GM12878 (cell line): ENCODE results near the gene CA11.

Source experiments
- EZH2 ChIP-seq: IDR thresholded peaks from 2 replicates; pipeline ENCODE4 v1.6.1; 2012; ENCODE audit warnings: low read depth, mild to moderate bottlenecking, control low read depth, inconsistent platforms, low read length, borderline replicate concordance; ENCODE audit not compliant: control insufficient read depth
- JUNB ChIP-seq: IDR thresholded peaks from 2 replicates; pipeline ENCODE4 v1.6.1; 2016; ENCODE audit warnings: antibody characterized with exemption, mild to moderate bottlenecking
- TCF3 ChIP-seq: IDR thresholded peaks from 2 replicates; pipeline ENCODE4 v1.6.1; 2012; ENCODE audit warnings: low read depth, mild to moderate bottlenecking, low read length, borderline replicate concordance; ENCODE audit not compliant: insufficient read depth
- ZNF217 ChIP-seq: fragments of 450-650 bp; IDR thresholded peaks from 2 replicates; pipeline ENCODE4 v1.6.1; 2017; ENCODE audit warnings: antibody characterized with exemption, mild to moderate bottlenecking
- ZNF384 ChIP-seq: IDR thresholded peaks from 2 replicates; pipeline ENCODE4 v1.6.1; 2012; ENCODE audit warnings: low read depth, mild to moderate bottlenecking, low read length, improper control_type of control experiment, borderline replicate concordance
- TF ChIP-seq, protein P1 (sequence below), 3 experiments: IDR thresholded peaks in 2 of 3; conservative IDR thresholded peaks in 1 of 3; 2 replicates each; pipeline ENCODE4 v1.5.1; 2011; ENCODE audit warnings: low read depth in 3 of 3, low read length in 3 of 3, mild to moderate bottlenecking in 3 of 3, control low read depth in 2 of 3, moderate library complexity in 2 of 3, inconsistent platforms in 1 of 3, mixed read lengths in 1 of 3; ENCODE audit not compliant: control insufficient read depth in 2 of 3, insufficient read depth in 1 of 3; ENCODE audit errors: extremely low read depth in 1 of 3

DNA sequence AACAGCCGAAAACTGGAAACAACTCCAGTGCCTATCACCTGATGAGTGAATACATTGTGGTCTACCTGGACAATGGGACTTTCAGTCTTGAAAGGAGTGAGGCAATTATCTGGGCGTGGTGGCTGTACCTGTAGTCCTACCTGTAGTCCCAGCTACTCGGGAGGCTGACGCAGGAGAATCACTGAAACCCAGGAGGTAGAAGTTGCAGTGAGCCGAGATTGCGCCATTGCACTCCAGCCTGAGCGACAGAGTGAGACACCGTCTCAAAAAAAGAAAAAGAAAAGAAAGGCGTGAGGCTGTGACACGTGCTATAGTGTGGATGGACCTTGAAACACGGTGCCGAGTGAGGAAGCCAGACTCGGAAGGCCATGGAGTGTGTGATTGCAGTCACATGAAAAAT, 30.9 kb upstream of the CA11 start:
- no peak for TF ChIP-seq TCF3
- TF ChIP-seq EZH2 = no peak
- TF ChIP-seq JUNB = no peak
- TF ChIP-seq, protein P1, sequence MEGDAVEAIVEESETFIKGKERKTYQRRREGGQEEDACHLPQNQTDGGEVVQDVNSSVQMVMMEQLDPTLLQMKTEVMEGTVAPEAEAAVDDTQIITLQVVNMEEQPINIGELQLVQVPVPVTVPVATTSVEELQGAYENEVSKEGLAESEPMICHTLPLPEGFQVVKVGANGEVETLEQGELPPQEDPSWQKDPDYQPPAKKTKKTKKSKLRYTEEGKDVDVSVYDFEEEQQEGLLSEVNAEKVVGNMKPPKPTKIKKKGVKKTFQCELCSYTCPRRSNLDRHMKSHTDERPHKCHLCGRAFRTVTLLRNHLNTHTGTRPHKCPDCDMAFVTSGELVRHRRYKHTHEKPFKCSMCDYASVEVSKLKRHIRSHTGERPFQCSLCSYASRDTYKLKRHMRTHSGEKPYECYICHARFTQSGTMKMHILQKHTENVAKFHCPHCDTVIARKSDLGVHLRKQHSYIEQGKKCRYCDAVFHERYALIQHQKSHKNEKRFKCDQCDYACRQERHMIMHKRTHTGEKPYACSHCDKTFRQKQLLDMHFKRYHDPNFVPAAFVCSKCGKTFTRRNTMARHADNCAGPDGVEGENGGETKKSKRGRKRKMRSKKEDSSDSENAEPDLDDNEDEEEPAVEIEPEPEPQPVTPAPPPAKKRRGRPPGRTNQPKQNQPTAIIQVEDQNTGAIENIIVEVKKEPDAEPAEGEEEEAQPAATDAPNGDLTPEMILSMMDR (IDR thresholded peaks at IDR 0.05 in 2 of 3, conservative IDR thresholded peaks at IDR 0.05 in 1 of 3; ENCODE audit: control insufficient read depth in 2 of 3, extremely low read depth in 1 of 3, insufficient read depth in 1 of 3, low read depth in 3 of 3, low read length in 3 of 3) = no peak
- TF ChIP-seq ZNF217 = no peak
- TF ChIP-seq ZNF384 = no peak
